HG03575 (cell line): ENCODE data around the gene LAPTM5.

ENCODE experiments used
- ATAC-seq: cut with Tn5 transposase; IDR thresholded peaks from one replicate; pipeline ENCODE4 v1.9.1; 2021; ENCODE audit not compliant: unreplicated experiment, insufficient number of reproducible peaks, low FRiP score; ENCODE audit errors: extremely low read depth

The LAPTM5 gene

DNA sequence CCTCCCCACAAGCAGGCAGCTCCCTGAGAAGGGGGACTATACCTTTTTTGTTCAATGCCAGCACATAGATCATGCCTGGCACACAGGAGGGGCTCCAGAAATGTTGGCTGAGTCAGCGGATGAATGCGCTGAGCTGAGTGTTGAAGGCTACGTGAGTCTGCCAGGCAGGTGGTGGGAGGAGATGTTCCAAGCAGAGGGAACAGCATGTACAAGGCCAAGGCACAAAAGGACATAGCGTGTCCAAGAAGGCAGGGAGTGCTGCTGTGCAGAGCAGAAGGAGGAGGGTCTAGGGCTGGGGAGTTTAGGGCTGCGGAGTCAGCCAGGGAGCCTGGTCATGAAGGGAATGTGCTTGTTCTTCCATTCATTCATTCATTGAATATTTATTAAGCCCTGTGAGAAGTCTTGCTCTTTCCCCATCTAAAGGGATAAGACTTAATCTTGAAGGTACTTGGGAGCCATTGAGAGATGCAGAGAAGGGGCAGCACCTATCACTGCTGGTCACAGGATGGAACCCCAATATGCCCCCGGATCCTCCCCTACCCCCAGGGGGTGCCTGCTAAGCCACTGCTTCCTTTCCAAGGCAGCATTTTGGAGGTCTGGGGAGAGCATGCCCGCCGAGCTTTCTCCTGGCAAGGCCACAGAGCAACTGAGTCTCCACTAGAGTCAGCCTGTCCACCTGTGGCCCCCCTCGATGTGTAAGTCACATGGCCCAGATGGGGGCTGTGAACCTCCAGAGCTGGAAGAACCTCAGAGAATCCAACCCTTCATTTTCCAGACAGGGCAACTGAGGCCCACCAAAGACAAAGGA, 31.2 kb upstream of the LAPTM5 start:
- ATAC-seq, result no peak

DNA sequence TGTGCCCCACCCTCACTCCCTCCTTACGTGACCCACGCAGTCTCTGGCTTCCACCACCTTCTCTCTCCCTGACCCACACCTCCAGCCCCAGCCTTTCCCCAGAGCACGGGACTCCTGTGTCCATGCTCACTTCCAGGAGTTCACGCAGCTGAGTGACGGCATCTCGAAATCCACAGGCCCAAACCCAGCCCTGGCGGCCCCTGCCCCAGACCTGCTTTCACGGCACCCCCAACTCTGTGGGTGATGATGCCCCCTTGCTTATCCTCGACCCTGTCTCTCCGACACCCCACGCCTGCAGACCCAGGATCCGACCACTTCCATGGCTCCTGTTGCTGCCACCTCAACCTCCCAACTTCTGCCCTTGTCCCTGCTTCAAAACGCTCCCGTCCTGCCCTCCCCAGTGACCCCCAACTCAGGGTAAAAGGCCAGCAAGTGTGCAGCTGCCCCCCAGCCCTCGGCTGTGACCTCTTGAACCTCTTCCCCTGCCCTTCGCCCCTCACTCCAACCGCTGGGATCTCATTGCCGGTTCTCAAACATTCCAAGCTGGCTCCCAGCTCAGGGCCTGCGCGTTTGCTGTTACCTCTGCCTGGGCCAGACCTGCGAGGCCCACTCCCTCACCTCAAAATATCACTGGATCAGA, 30.4 kb upstream of the LAPTM5 start:
- no peak for ATAC-seq

DNA sequence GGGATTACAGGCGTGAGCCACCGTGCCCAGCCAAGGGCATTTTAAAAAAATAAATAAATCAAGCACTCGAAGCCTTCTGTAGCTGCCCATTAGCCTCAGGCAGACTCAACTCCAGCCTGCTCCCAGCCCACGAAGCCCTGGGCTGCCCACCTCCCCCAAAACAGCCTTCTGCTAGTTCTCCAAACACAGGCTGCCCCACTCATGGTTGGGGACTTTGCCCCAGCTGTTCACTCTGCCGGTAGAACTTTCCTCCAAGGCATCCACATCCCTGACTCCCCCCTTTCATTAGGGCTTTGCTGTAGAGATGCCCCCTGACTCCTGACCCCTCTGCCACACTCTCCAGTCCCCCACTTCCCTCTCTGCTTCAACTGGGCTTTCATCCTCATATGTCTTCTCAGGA, 29.7 kb upstream of the LAPTM5 start:
- no peak for ATAC-seq

DNA sequence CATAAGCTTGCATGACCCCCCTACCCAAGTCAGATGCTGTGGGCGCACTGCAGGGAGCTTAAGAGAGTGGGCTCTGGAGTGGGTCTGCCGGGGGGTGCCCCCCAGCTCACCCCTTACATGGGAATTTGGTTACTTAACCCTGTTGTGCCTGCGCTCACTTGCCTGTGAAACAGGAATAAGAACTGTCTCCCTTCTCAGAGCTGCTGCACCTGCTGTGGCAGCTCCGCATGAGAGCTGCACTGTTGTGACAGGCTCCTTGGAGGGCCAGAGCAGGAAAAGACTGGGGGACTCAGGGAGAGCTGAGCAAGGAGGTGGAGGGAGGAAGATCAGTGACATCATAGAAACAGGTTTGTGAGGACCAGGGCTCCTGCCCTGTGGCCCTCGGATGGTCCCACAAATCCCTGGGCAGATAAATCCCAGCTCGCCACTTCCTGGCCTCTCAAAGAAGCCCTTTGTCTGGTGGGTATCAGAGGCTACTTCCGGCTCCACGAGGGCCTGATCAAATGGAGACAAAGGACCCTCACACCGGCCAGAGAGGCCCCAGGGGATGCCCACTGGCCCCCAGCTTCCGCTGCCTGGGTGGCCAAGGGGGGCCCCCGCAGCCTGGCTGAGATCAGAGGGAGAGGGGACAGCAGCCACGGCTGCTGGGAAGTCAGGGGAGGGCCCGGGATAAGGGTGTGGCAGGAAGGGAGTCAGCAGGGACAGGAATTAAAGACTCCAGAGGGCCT, 28.9 kb upstream of the LAPTM5 start:
- ATAC-seq, result no peak

DNA sequence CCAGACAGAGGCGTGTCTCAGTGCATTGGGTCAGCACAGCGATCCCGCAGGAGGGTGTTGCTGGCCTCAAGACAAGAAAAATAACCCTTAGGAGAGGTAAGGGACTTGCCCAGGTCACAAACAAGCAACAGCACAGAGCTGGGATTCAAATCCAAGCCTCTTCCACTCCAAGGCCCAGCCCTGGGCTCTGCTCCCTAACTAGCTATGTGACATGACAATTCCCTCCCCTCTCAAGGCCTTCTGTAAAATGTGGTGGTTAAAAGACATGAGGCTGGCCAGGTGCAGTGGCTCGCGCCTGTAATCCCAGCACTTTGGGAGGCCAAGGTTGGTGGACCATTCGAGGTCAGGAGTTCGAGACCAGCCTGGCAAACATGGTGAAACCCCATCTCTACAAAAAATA, 28.1 kb upstream of the LAPTM5 start:
- no peak for ATAC-seq

DNA sequence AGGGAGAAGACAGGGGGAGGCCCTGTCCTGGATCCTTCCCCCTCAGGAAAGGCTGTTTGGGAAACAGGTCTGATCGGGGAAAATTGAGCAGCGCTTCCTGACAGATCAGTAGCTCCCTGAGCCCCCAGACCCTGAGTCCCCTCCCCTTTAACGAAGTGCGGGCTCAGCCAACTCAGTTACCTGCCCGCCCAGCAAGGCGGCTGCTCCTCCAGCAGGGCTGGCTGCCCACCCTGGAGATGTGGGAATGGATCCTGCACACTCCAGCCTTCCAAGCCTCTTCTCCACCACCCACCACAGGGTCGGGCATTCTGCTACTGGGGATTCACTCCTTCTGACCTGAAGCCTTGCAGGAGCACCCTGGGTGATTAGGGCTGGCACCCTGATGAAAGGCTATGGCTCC, 27.6 kb upstream of the LAPTM5 start:
- ATAC-seq, result no peak

DNA sequence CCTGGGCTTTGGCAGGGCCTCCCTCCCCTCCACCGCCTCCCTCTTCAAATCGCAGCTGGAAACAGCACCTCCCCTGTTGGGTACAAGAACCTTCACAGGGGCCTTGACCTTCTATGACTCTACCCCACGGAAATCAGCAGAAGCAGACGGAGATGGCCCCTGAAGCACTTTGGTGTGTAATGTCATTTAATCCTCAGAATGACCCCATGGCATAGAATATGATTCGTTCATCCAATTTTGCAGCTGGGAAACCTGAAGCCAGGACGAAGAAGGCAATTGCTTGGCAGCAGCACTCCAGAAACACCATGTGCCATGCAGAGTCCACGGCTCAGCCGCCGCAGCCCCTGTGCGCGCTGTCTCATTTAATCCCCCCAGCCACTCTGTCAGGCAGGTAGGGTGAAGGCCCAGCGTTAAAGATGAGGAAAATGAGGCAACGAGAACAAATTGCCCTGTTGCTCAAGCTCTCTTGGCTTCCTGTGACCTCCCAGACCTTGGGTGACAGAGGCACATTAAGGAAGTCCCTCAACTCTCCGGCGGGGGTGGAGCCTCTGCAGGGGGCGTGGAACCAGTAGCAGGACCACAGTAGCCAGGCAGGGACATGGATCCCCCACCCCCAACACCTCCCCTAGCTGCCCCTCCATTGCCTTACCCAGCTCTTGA, 25.8 kb upstream of the LAPTM5 start:
- no peak for ATAC-seq

DNA sequence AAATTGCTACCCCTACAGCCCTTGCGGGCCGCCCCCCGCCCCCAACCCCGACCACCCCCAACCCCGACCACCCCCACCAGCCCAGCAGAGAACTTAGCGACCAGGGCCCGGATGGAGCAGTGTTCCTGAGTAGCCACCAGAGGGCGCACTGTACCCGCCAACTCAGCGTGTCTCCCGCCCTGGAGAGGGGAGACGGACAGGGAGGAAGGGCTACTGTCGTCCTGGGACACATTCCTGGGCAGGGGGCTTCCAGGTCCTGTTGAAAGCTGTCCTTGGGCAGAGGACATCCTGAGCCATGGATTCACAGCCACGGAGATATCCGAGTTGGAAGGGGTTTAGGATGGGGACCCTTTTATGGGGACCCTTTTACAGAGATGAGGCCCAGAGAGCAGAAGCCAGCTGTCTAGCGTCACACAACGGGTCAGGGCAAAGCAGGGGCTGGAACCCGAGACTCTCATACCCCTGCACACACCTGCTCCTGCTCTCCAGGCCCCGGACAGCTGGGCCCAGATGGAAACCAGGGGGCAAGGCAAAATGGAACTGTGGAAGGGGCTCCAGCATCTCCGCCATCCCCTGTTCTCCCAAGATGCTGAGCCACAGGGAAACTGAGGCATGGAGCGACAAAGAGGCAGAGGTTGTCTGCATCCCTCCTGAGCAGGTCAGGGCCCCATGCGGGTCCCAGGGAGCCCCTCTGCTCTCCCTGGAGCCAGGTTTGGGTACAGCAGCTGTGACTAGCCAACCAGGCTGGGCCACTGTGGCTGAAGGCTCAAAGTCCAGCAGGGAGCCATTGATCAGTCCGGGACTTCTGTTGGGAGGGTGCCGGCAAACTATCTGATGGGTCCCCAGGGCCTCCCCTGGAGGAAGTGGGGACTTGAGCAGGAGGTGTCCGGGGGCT, 25.0 kb upstream of the LAPTM5 start:
- ATAC-seq, result no peak

DNA sequence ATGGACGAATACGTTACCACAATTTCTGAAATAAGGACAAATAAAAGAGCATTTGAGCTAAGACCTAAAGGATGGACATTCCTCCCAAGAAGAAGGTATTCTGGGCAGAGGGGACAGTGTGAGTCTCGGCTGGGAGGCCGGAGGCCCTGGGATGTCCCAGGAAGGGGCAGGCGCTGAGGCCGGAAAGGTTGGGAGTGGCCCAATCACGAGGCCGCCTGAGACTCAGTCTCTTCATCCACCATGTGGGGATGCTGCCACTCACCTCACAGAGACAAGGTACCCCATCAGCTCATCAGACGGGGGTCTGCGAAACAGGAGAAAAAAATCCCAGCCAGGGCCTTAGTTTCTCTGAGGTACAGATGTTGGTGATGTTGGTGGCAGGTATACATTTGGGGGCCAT, 24.3 kb upstream of the LAPTM5 start:
- ATAC-seq, result no peak

DNA sequence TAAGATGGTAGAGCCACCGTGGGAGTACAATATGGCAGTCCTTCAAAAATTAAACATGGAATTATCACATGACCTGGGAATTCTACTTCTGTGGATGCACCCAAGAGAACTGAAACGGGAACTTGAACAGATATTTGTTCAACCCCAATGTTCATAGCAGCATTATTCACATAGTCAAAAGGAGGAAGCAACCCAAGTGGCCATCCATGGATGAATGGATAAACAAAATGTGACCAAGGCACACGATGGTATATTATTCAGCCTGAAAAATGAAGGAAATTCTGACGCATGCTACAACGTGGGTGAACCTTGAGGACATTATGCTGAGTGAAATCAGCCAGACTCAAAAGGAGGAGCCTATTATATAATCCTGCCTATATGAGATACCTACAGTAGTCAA, 22.8 kb upstream of the LAPTM5 start:
- ATAC-seq, result no peak

DNA sequence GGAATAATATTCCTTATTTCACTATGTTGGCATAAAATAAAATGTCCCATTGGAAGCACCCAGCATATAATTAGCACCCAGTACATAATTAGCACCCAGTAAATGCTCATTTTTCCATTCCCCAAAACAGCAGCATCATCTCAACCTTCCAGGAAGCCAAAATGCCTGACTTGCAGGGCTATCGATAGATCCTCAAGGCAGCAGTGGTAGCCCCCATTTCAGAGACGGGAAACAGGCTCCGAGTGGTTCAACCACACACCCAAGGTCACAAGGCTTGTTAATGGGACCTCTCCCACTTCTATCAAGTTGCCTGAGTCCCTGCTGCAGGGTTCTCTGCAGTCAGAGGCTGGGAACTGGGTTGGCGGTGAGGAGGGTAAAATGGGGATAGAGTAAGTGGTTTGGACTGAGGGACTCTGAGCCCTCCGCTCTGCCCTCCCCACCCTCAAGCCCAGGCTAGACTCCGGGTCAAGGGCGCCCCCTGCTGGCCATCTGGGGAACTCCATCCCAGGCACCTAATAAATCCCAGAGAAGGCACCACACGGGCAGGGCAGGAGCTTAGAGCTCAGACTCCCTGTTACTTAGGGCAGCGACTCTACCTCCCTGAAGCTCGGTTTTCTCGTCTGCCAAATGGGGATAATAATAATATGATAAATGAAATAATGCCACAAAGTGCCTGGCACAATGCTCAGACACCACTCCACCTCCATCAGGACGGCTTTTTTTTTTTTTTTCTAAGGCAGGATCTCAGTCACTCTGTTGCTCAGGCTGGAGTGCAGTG, 21.9 kb upstream of the LAPTM5 start:
- ATAC-seq, result no peak

DNA sequence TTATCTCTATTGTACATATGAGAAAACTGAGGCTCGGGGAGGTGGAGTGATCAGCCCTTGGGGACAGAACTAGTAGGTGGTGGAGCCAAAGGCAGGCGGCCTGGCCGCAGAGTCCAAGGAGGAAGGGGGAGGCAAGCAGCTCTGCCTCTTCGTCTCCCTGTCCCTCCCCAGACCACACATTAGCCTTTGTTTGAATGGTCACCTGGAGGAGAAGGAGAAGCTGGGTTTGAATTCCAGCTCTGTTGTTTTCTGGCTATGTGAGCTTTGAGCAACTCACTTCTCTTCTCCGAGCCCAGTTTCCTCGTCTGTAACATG, 21.4 kb upstream of the LAPTM5 start:
- no peak for ATAC-seq

DNA sequence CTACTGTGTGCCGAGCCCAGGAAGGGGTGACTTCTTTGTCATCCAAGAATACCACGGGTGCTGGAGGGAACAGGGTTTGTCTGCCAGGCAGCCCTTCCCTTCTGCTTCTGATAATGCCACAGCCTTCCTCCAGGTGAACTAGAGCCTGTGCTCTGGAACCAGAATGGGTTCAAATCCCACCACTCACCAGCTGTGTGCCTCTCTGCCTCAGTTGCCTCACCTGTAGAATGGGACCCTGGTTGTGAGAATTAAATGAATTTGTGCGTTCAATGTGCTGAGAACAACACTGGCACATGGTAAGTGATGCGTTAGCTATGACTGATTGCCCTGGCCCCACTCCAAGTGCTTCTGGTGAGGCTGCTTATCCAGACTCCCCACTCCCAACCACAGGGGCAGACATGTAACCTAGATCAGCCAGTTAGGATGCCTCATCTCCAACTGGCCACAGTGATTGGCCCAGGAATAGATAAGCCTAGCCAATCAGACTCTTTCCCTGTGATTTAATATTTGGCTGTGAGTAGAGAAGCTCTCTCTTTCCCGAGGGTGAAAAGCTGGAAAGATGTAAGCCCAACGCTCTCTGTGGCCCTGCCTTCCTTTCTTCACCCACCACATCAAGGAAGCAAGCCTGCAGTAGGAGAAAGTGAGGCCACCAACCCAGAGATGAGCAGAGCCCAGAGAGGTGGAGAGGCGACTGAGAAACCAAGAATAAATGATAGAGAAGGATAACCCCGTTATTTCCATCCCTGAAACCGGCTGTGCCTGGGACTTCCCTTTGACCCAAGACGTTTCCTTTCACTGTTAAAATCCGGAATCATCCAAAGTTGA, 20.8 kb upstream of the LAPTM5 start:
- ATAC-seq, result no peak

DNA sequence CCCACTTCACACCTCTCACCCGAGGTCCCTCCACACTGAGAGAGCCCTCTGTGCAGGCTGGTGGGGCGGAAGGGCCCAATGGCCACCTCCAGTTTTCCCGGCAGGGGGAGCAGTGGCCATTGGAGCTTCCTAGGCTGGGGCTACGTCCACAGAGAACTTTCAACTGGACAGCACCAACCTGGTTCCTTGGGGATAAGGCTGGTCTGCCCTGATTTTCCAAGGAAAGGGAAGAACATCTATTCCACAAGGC, 20.3 kb upstream of the LAPTM5 start:
- ATAC-seq, result no peak

DNA sequence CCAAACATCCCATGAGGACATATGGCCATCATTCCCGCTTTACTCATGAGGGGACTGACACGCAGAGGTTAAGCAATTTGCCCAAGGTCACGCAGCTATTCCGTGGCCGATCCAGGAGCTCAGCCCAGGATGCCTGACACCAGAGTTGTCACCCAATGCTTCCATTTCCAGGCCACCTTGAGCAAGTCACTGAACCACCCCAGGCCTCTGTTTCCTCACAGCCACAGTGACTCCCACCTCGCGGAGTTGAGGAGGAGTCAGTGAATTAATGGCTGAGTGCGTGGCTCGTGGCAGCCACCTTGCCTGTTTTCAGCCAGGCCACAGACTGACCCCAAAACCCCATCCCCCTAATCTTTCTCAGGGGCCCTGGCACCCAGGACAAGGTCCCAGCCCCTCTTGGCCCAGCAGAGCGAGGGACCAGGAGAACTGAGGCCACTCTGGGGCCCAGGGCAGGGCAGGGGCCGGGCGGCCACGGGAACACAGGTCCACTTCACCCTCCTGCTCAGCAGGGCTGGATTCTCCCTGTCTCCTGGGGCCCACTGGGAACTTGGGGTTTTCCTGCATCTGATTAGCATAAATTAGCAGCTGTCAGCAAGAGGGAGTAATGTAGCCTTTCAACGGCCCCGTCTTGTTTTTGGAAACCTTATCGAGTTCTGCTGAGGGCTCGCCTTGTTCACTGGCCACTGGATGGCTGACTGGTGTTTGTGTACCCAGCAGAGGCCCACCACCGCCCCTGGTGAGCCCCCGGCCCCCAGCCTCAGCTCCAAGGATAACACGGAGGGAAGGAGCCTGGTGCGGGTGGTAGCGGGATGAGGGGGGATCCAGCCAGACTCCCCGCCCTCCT, 19.7 kb upstream of the LAPTM5 start:
- ATAC-seq, result no peak

DNA sequence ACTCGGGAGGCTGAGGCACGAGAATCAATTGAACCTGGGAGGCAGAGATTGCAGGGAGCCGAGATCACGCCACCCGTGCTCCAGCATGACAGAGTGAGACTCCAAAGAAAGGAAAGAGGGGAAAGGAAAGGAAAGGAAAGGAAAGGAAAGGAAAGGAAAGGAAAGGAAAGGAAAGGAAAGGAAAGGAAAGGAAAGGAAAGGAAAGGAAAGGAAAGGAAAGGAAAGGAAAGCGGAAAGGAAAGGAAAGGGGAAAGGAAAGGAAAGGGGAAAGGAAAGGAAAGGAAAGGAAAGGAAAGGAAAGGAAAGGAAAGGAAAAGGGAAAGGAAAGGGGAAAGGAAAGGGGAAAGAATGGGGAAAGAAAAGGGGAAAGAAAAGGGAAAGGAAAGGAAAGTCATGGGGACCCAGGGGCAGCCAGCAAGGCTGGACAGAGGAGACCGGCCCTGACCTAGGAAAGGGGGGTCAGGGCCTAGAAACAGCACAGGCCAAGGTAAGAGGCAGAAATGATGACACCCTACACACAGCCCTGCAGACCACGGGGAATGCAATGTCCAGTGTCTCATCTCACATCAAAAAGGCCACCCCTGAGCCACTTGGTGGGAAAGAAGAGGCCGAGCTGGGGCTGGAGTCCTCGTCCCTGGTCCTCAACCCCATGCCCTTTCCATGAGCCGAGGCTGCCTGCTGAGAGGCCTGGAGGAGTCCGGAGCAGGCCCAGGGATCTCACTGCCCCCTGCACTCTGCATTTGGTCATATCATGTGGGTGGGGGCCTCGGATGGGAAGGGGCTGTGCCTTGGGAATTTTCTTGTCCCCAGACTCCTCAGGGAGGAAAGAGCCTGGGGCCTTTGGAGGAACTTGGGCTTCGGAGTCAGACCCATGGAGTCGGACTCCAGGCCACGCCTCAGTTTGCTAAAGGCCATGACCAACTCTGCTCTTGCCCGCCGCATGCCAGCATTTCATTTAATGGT, 18.8 kb upstream of the LAPTM5 start:
- no peak for ATAC-seq
